SK-N-MC (cell line): ENCODE data around the gene SEPSECS.

Source experiments
- EZH2 ChIP-seq: fragments of 200-600 bp; sonication (generic); IDR thresholded peaks from one replicate; pipeline ENCODE4 v1.6.1; 2017; ENCODE audit warnings: antibody characterized with exemption
- POLR2AphosphoS5 ChIP-seq: IDR thresholded peaks from 2 replicates; pipeline ENCODE4 v1.6.1; 2012; ENCODE audit warnings: mild to moderate bottlenecking, low read depth, low read length, borderline replicate concordance

- TF ChIP-seq POLR2AphosphoS5 (no peak), EZH2 (no peak)
These were observed 49.5 kb downstream of the SEPSECS start for GRCh38 chr4:25110527-25111329.
